SK-N-MC (cell line): ENCODE results near the gene LDLRAD3.

Experiments
- DNase-seq: peaks from one replicate; pipeline ENCODE4 v3.0.0-alpha.2; 2011; ENCODE audit warnings: low read depth, low spot score
- H3K27ac ChIP-seq: fragments of 200-600 bp; sonication (generic); 2 replicates; pipeline ENCODE4 v1.5.1; 2016; ENCODE audit warnings: mixed run types
- H3K36me3 ChIP-seq: fragments of 200-600 bp; sonication (generic); 2 replicates; pipeline ENCODE4 v1.6.1; 2017; ENCODE audit warnings: antibody characterized with exemption, low read length, mixed read lengths; ENCODE audit not compliant: insufficient read depth
- H3K4me3 ChIP-seq: fragments of 200-600 bp; sonication (generic); 2 replicates; pipeline ENCODE4 v1.5.1; 2016
- H3K9ac ChIP-seq: fragments of 200-600 bp; sonication (generic); 2 replicates; pipeline ENCODE4 v1.8.0; 2017; ENCODE audit warnings: mixed run types, mixed read lengths; ENCODE audit not compliant: insufficient read length
- H3K9me3 ChIP-seq: fragments of 200-600 bp; sonication (generic); 2 replicates; pipeline ENCODE4 v1.6.1; 2017; ENCODE audit warnings: low read depth, mild to moderate bottlenecking, antibody characterized with exemption, low read length, moderate library complexity, mixed read lengths
- EZH2 ChIP-seq: fragments of 200-600 bp; sonication (generic); IDR thresholded peaks from one replicate; pipeline ENCODE4 v1.6.1; 2017; ENCODE audit warnings: antibody characterized with exemption
- FOXP2 ChIP-seq: optimal IDR thresholded peaks from 2 replicates; pipeline ENCODE3; 2011; ENCODE audit warnings: mild to moderate bottlenecking, moderate library complexity; ENCODE audit not compliant: insufficient read depth; ENCODE audit errors: extremely low read length, control extremely low read depth
- POLR2AphosphoS5 ChIP-seq: IDR thresholded peaks from 2 replicates; pipeline ENCODE4 v1.6.1; 2012; ENCODE audit warnings: mild to moderate bottlenecking, low read depth, low read length, borderline replicate concordance

The LDLRAD3 gene

DNA sequence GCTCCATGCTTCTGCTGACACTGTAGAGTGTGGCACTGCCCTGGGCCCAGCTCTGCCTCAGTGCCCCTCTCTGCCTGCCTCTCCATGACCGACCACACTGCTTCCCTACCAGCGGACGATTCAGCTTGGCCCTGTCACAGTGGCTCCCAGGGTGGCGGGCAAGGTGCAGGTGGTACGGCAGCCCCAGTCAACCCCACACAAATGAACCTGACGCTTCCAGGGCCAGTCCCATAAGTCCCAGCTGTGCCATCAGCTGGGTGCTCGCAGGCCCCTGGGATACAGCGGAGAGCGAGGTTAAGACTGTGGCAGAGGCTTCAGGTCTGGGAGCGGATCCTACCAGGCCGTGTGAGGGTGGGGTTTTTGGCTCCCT is 134.8 kb downstream of the LDLRAD3 start:
- no peak overlapping the region for H3K4me3 ChIP-seq
- TF ChIP-seq FOXP2 (no peak), POLR2AphosphoS5 (no peak), EZH2 (no peak)
- no peak for DNase-seq

DNA sequence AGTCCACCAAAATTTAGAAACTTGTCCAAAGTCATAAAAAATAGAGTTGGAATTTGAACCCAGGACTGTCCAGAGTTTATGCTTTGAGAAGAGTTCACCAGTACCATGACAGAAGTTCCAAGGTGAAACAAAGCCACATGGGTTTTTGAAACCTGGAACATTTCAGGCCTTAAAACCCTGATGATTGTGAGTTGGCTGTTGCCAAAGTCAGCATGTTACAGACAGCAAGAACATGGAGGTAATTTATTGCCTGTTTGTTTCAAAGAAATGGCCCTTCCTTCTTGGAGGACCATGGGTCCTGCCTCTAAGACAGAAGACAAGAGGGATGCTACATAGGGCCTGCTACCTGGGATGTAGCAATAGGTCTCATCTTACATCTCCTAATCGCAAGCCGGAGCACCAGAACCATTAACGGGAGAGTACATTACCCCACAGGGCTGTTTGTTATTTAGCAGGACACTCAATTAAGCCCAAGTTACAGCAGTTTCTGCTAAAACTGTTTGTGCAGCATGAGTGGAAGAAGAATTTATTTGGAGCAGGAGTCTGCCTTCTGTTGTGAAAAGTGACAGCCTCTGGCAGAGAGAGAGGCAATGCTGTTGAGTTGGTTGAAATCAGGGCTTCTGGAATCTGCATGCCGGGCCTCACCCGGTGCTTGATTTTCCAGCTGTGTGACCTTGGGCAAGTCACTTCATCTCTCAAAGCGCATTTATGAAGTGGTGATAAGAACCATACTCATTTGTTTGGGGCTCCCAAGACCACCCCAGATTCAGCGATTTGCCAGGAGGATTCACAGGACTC is 136.2 kb downstream of the LDLRAD3 start:
- no peak overlapping the region for H3K9ac ChIP-seq
- no peak for DNase-seq
- no peaks in the 10 kb centered on the region for H3K9me3 ChIP-seq
- H3K4me3 ChIP-seq: no peak overlapping the region
- TF ChIP-seq EZH2 (no peak), FOXP2 (no peak), POLR2AphosphoS5 (no peak)
- H3K27ac ChIP-seq: no peak overlapping the region
- no peaks in the 10 kb centered on the region for H3K36me3 ChIP-seq

More for the DNA sequence above, 134.8 kb downstream of the LDLRAD3 start:
- no peak overlapping the region for H3K27ac ChIP-seq
- H3K9ac ChIP-seq: no peak overlapping the region
- H3K36me3 ChIP-seq: no peaks in the 10 kb centered on the region
- H3K9me3 ChIP-seq: no peaks in the 10 kb centered on the region

DNA sequence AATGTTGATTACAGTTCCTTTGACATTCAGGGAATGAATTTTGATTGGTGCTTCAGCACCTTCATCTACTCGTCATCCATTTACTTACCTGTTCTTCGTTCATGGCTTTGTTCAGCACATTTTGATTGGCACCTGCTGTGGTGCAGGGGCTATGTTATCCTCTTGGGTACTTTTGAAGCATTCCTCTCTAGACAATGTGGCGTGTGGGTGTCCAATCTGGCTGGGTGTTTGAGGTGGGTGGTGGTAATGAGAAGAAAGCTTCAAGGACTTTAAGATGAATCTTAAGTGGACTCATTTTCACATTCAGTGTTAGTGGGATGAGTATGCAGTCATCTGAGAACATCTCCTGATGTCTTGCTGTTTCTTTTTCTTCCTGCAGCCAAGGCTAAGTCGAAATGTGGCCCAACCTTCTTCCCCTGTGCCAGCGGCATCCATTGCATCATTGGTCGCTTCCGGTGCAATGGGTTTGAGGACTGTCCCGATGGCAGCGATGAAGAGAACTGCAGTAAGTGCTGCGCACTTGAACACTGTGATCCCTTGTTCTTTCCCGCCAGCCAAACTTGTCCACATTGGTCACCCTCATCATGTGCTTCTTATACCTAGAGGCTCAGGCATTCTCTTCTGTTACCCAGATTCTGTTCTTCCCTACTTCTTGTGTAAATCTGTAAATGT is 137.5 kb downstream of the LDLRAD3 start:
- no peak overlapping the region for H3K4me3 ChIP-seq
- H3K9ac ChIP-seq: no peak overlapping the region
- TF ChIP-seq FOXP2 (no peak), POLR2AphosphoS5 (no peak), EZH2 (no peak)
- H3K9me3 ChIP-seq: no peaks in the 10 kb centered on the region
- no peaks in the 10 kb centered on the region for H3K36me3 ChIP-seq
- no peak for DNase-seq
- H3K27ac ChIP-seq: no peak overlapping the region

DNA sequence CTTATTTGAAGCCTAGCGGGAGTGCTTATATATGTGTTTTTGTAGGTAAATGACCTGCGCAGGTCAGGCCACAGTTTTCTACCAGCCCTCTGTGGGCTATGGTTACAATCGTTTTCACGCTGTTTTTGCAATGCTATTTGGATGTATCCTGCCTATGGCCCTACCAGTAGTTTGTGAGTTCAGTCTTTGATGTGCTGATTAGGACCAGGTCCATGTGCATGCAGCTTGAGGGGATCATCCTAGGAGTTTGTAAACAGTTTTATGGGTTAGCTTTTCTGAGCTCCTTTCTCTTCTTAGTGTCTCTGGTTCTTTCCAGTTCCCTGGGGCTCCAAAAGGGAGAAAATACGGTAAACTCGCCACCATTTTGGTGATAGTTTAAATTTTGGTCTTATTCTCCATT is 142.5 kb downstream of the LDLRAD3 start:
- H3K4me3 ChIP-seq: no peak overlapping the region
- H3K9ac ChIP-seq: no peak overlapping the region
- H3K27ac ChIP-seq: no peak overlapping the region
- no peak for DNase-seq
- TF ChIP-seq POLR2AphosphoS5: no peak
- TF ChIP-seq FOXP2: no peak
- no peak for TF ChIP-seq EZH2
- no peaks in the 10 kb centered on the region for H3K9me3 ChIP-seq
- H3K36me3 ChIP-seq: no peaks in the 10 kb centered on the region

DNA sequence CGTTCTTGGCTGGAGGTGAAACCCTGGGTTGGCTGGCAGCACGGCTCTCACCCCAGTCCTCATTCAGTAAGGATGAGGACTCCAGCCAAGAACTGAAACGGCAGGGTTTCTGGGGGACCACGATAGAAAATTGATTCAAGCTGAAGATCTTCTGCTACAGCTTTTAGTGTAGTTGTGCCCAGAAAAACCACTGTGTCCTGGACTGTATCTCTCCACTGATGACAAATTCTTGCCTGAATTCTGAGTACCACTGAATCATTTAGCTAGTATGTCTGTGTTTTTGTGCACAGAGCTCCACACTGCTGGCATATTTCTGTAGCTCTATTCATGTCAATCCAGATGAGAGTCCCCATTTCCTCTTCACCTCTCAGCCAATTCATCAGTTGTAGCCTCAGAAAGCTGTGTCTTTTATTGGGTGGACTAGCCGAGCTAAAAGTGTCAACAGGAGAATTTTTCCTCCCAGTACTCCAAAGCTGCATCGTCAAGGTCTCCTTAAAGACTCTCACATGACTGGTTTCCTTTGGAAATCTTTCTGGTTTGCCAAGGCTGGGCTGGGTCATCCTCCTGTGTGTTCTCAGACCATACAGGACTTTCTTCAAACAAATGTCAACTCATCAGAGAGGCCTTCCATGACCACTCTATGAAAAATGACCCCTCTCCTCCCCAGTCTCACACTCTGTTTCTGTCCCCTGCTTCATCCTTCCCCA is 144.6 kb downstream of the LDLRAD3 start:
- no peaks in the 10 kb centered on the region for H3K36me3 ChIP-seq
- no peak for DNase-seq

DNA sequence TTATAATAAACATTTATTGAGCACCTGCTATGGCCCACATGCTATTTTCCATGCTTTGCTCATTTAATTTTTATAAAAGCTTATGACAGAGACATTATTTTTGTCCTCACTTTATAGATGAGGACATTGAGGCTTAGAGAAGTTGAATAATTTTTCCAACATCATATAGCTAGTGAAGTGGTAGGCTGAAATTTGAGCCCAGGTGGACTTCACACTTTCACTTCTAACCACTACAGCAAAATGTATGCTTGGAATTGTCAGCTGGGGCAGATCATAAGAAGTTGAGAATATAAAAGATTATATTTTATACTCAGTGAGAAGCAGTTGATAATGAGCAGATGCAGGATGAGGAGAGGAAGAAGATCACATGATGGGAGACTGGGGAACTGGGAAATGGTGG is 146.1 kb downstream of the LDLRAD3 start:
- TF ChIP-seq EZH2 (no peak), POLR2AphosphoS5 (no peak), FOXP2 (no peak)
- no peak overlapping the region for H3K4me3 ChIP-seq
- H3K9me3 ChIP-seq: no peaks in the 10 kb centered on the region
- H3K9ac ChIP-seq: no peak overlapping the region
- no peak for DNase-seq
- H3K27ac ChIP-seq: no peak overlapping the region
- H3K36me3 ChIP-seq: no peaks in the 10 kb centered on the region

More for the DNA sequence above, 144.6 kb downstream of the LDLRAD3 start:
- Histone ChIP-seq H3K4me3 (no peak overlapping the region), H3K9ac (no peak overlapping the region), H3K9me3 (no peaks in the 10 kb centered on the region), H3K27ac (no peak overlapping the region)
- TF ChIP-seq EZH2 (no peak), FOXP2 (no peak), POLR2AphosphoS5 (no peak)

DNA sequence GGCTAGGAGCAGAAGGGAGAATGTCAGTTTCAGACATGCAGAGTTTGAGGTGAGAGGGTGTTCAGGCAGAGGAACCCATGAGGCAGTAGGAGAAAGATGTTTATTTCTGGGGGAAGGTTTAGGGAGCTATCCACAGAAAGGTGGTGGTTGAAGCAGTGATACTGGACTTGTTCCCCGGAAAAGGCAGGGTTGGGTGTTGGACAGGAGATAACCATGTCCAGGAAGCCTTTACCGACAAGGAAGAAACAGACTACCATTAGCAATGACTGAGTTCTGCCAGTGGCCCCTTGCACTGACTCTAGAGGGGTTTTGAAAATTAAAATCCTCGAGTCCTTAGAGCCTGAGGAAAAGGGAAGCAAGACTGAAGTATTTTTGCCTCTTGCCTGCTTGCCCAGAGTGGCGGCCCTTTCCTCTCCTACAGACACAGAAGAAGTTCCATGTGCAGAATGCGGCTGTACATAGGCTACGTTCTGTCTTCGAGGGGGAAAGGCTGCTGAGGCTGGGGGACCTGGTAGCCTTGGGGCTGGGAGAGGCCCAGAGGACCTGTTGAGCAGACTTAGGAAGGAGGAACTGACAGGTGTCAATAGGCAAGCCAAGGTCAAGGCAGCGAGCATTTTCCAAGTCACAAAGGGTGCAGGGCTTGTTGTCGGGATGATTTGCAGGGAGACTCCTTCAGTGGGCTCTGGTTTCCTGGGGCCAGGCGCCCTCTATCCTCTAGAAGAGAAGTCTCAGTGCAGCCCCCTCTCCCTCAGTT is 146.7 kb downstream of the LDLRAD3 start:
- DNase-seq: no peak
- Histone ChIP-seq H3K27ac (no peak overlapping the region), H3K9ac (no peak overlapping the region)

DNA sequence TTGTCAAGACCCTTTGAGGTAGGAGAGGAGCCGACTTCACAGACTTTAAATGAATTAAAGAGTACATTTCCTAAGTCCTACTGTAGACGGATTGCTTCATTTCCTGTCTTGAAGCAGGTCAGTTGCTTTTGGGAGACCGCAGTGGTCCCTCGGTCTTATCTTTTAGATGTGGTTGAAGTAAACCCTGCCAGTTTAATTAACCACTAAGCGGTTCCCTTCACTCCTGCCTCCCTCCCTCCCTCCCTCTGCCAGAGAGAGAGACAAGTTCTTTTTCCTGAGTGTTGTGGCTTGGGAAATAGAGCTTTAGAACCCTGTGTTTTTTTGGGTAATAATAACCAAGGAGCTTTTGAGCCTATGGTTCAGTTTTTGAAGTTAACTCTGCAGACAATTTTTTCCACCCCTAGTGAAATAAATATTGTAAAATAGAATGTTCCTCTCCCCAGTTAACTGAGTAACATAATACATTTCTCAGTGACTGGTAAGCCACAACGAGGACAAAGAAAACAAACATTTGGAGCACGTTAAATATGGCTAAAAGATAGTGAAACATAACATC is 147.5 kb downstream of the LDLRAD3 start:
- no peak overlapping the region for H3K27ac ChIP-seq
- peak; percentile 16 for DNase-seq
- TF ChIP-seq FOXP2 (no peak), POLR2AphosphoS5 (no peak), EZH2 (no peak)
- H3K4me3 ChIP-seq: no peak overlapping the region
- no peak overlapping the region for H3K9ac ChIP-seq
- H3K36me3 ChIP-seq: no peaks in the 10 kb centered on the region
- H3K9me3 ChIP-seq: no peaks in the 10 kb centered on the region

More for the DNA sequence above, 146.7 kb downstream of the LDLRAD3 start:
- TF ChIP-seq POLR2AphosphoS5: no peak
- no peak for TF ChIP-seq EZH2
- no peak for TF ChIP-seq FOXP2
- no peaks in the 10 kb centered on the region for H3K9me3 ChIP-seq
- no peak overlapping the region for H3K4me3 ChIP-seq
- H3K36me3 ChIP-seq: no peaks in the 10 kb centered on the region
